Testis (tissue), 3 donors: ENCODE measurements around the gene NDRG3. TPM values are rescaled to one million over a fixed set of nuclear protein-coding genes. Genes with fewer than 3 reads are reported as not detected.

Experiments
- DNase-seq: peaks from one replicate; pipeline ENCODE4 v3.0.0-alpha.2; 2019
- H3K27ac ChIP-seq, 2 donors: fragments of 200-600 bp; sonication (generic); one replicate each; pipeline ENCODE4 v1.5.1; 2019
- H3K27me3 ChIP-seq: fragments of 200-600 bp; sonication (generic); one replicate; pipeline ENCODE4 v1.5.1; 2019
- H3K36me3 ChIP-seq: fragments of 200-600 bp; sonication (generic); one replicate; pipeline ENCODE4 v1.5.1; 2017; ENCODE audit warnings: low read depth; ENCODE audit errors: missing control alignments
- H3K4me1 ChIP-seq: fragments of 200-600 bp; sonication (generic); one replicate; pipeline ENCODE4 v1.5.1; 2019
- H3K4me3 ChIP-seq, 2 donors: fragments of 200-600 bp; sonication (generic); one replicate each; pipeline ENCODE4 v1.5.1; 2017 to 2019
- H3K9me3 ChIP-seq: fragments of 200-600 bp; sonication (generic); one replicate; pipeline ENCODE4 v1.5.1; 2017
- POLR2A ChIP-seq: fragments of 450-650 bp; IDR thresholded peaks from one replicate; pipeline ENCODE4 v1.6.1; 2017; ENCODE audit warnings: antibody characterized with exemption, mild to moderate bottlenecking, moderate library complexity
- WGBS, 2 donors: methylation state at CpG; one replicate each; pipeline ENCODE4 v1.1.5; 2018; 5-methylcytosine and 5-hydroxymethylcytosine counted together
- intact Hi-C: fragments of 100-400 bp; cut with DNase I; formaldehyde crosslinking; loops from one replicate; pipeline ENCODE4 v1.15.1; 2023; ENCODE audit warnings: low total_unique reads
- polyA plus RNA-seq: library from polyadenylated mRNA; stranded (reverse); fragments of 350-450 nt; fragmentation: Illumina TruSeq; extraction: RNeasy Lipid Tissue Mini Kit (QIAGEN cat#74804); gene quantifications from one replicate; pipeline ENCODE4 v1.2.3, GENCODE V29; 2014; ENCODE audit warnings: low read depth, low replicate concordance; ENCODE audit not compliant: insufficient read depth
- total RNA-seq, 2 donors: library from RNA; depleted of rRNA; stranded (reverse); fragments of >200 nt; gene quantifications; one replicate each; pipeline ENCODE4 v1.2.3, GENCODE V29; 2016
- TF ChIP-seq, protein P1 (sequence below), 3 experiments: fragments of 450-650 bp in 2 of 3; fragments of 200-600 bp in 1 of 3; sonication (generic) in 1 of 3; IDR thresholded peaks; one replicate each; pipeline ENCODE4 v1.5.1; 2016 to 2019; ENCODE audit warnings: antibody characterized with exemption in 3 of 3, mild to moderate bottlenecking in 2 of 3, moderate library complexity in 1 of 3

The NDRG3 gene
- total and polyA plus RNA-seq, 3 donors from 2014 or later = 65.3 to 202 (median 70.7) TPM

DNA sequence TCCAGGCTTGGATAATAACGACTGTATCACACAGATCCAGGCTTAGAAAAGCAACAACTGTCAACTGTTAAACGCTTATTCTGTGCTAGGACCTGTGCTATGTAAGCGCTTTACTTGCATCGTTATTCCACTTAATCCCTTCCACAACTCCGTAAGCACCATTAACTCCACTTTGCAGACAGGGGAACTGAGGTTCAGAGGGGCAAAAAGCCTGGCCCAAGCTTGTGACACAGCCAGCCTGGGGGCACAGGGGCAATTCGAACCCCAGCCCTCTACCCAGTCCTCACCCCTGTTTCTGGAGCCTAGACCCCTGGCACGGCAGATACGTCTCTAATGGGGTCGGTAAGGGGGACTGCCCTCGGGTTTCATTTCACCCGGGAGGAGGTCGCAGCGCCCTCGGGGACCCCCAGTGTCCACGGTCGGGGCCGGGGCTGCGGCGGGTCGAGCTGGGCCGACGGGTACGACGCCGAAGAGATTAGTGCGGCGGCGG is 27.3 kb upstream of the NDRG3 start:
- intact Hi-C loops = no loop called here
- TF ChIP-seq POLR2A = no peak
- TF ChIP-seq, protein P1, sequence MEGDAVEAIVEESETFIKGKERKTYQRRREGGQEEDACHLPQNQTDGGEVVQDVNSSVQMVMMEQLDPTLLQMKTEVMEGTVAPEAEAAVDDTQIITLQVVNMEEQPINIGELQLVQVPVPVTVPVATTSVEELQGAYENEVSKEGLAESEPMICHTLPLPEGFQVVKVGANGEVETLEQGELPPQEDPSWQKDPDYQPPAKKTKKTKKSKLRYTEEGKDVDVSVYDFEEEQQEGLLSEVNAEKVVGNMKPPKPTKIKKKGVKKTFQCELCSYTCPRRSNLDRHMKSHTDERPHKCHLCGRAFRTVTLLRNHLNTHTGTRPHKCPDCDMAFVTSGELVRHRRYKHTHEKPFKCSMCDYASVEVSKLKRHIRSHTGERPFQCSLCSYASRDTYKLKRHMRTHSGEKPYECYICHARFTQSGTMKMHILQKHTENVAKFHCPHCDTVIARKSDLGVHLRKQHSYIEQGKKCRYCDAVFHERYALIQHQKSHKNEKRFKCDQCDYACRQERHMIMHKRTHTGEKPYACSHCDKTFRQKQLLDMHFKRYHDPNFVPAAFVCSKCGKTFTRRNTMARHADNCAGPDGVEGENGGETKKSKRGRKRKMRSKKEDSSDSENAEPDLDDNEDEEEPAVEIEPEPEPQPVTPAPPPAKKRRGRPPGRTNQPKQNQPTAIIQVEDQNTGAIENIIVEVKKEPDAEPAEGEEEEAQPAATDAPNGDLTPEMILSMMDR (IDR thresholded peaks at IDR 0.05) = no peak
- Histone ChIP-seq H3K36me3 (no peaks in the 10 kb centered on the region), H3K4me1 (peaks cover 35% of the 10 kb centered on the region), H3K9me3 (no peaks in the 10 kb centered on the region), H3K27ac (peak overlapping the region; percentile 96 to 97), H3K4me3 (peak overlapping the region; percentile 59 to 84), H3K27me3 (no peaks in the 10 kb centered on the region)
- WGBS, 2 donors = 0 to 1% methylated on average over 6 to 28 of the region's 28 CpGs
- DNase-seq = no peak

DNA sequence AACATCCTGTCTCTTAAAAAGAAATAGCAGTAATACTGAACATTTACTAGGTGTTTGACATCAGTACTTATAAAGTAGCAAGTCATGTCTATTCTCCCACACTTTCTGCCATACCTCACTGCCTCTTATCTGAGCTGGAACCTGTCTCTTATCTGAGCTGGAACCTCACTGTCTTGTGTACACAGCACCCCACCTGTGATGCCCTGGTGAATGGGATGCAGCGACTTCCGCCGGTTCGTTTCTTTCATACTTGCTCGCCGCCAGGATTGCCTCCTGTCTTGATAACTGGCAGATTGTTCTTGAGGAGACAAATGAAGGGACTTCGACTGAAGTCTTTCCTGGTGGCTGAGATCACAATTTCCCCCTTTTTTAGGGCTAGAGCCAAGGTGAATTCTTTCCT is 24.8 kb upstream of the NDRG3 start:
- Histone ChIP-seq H3K36me3 (no peaks in the 10 kb centered on the region), H3K27me3 (no peaks in the 10 kb centered on the region), H3K27ac (no peak overlapping the region), H3K4me1 (peaks cover 25% of the 10 kb centered on the region), H3K9me3 (no peaks in the 10 kb centered on the region), H3K4me3 (no peak overlapping the region)
- intact Hi-C loops = no loop called here
- TF ChIP-seq POLR2A = no peak
- TF ChIP-seq, protein P1 (IDR thresholded peaks at IDR 0.05) = no peak
- DNase-seq = no peak
- WGBS, 2 donors = 81 to 87% methylated on average over 7 of the region's 7 CpGs

DNA sequence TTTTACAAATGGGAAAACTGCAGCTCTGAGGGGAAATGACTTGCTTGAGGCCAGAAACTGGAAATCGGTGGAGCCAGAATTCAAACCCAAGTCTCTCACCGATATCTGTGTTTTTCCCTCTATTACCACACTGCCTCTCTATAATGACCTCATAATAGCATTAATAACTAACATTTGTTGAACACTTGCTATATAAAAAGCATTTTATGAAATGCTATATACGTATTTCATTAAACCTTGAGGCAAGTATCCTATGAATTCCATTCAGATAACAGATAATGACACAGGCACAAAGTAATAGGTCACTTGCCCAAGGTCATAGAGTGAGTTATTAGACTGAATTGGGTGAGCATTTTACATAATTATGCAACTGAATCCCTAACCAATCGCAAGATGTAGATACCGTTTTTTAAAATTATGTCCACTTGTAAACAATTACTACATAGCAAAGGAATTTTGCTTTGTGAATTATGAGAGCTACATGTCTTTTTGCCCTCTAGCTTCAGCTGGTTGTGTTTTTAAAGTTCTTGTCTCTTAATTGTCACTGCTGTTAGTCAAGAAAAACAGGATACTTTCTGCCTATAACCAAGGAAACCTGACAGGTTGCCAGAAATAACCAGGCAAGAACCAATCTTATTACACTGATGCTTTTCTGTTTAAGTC is 23.0 kb upstream of the NDRG3 start:
- no peak for DNase-seq
- no peak overlapping the region for H3K27ac ChIP-seq
- peaks cover 9% of the 10 kb centered on the region for H3K4me1 ChIP-seq
- H3K9me3 ChIP-seq = no peaks in the 10 kb centered on the region
- intact Hi-C loops = no loop called here
- no peaks in the 10 kb centered on the region for H3K36me3 ChIP-seq
- 65 to 67% methylated on average over 5 of the region's 5 CpGs for WGBS, 2 donors
- no peak for TF ChIP-seq POLR2A
- H3K4me3 ChIP-seq = no peak overlapping the region
- no peaks in the 10 kb centered on the region for H3K27me3 ChIP-seq

DNA sequence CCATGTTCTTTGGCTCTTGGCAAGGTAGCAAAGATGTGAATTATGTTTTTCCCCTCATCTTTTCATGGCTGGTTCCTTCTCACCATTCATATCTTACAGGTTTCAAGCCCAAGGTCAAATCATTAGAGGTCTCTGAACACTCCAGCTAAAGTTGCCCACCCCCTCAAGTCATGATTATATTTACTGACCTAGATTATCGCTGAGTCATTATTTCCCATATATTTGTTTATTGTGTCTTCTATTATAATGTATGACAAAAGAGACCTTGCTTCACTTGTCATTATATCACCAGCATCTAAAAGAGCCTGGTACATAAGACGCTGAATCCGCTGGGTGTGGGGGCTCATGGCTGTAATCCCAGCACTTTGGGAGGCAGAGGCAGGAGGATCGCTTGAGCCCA is 15.2 kb upstream of the NDRG3 start:
- 93 to 97% methylated on average over 4 of the region's 4 CpGs for WGBS, 2 donors

DNA sequence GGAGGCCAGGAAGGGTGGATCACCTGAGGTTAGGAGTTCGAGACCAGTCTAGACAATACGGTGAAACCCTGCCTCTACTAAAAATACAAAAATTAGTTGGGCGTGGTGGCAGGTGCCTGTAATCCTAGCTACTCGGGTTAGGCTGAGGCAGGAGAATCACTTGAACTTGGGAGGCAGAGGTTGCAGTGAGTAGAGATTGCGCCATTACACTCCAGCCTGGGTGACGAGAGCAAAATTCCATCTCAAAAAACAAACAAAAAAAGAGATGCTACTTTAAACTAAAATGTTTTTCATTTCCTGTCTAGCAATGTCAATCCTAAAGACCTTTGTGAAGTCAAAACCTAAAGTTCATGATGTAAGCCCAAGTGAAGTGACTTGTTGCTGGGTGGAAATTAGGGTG is 14.8 kb upstream of the NDRG3 start:
- H3K27ac ChIP-seq = no peak overlapping the region
- 92% methylated on average over 6 of the region's 6 CpGs for WGBS, 2 donors
- no peaks in the 10 kb centered on the region for H3K36me3 ChIP-seq
- no peak for TF ChIP-seq POLR2A
- TF ChIP-seq, protein P1 (IDR thresholded peaks at IDR 0.05) = no peak
- H3K9me3 ChIP-seq = no peaks in the 10 kb centered on the region
- H3K27me3 ChIP-seq = no peaks in the 10 kb centered on the region
- no peak overlapping the region for H3K4me3 ChIP-seq
- no peak for DNase-seq
- H3K4me1 ChIP-seq = no peaks in the 10 kb centered on the region
- intact Hi-C loops = no loop called here

More for the DNA sequence above, 15.2 kb upstream of the NDRG3 start:
- Histone ChIP-seq H3K36me3 (no peaks in the 10 kb centered on the region), H3K27me3 (no peaks in the 10 kb centered on the region), H3K4me3 (no peak overlapping the region), H3K4me1 (no peaks in the 10 kb centered on the region), H3K27ac (no peak overlapping the region), H3K9me3 (no peaks in the 10 kb centered on the region)
- intact Hi-C loops = no loop called here
- no peak for TF ChIP-seq POLR2A
- TF ChIP-seq, protein P1 (IDR thresholded peaks at IDR 0.05) = no peak
- DNase-seq = no peak
